Glomerular visceral epithelial cell (primary cell): Measurements from ENCODE around the gene SDF4.

Source experiments
- DNase-seq: peaks from one replicate; pipeline ENCODE4 v3.0.0-alpha.2; 2016; ENCODE audit errors: extremely low spot score

The SDF4 gene

GRCh38 chr1:1228187-1228586 is 3.6 kb downstream of the SDF4 start:
- DNase-seq = no peak

GRCh38 chr1:1227386-1227785 is 4.4 kb downstream of the SDF4 start:
- DNase-seq = no peak

GRCh38 chr1:1226566-1227362 is 5.0 kb downstream of the SDF4 start:
- DNase-seq = no peak

GRCh38 chr1:1225913-1226312 is 5.9 kb downstream of the SDF4 start:
- no peak for DNase-seq

GRCh38 chr1:1225238-1225845 is 6.5 kb downstream of the SDF4 start:
- DNase-seq = no peak

- no peak for DNase-seq
Observed at GRCh38 chr1:1223891-1224290, 7.9 kb downstream of the SDF4 start.

- DNase-seq = no peak
Observed at GRCh38 chr1:1223321-1223720, 8.5 kb downstream of the SDF4 start.

- no peak for DNase-seq
Observed at GRCh38 chr1:1222575-1223225, 9.1 kb downstream of the SDF4 start.

GRCh38 chr1:1221887-1222574 is 9.8 kb downstream of the SDF4 start:
- DNase-seq = no peak

- DNase-seq = no peak
Observed at GRCh38 chr1:1220197-1220596, 11.6 kb downstream of the SDF4 start.

GRCh38 chr1:1219341-1219740 is 12.5 kb downstream of the SDF4 start:
- DNase-seq = no peak

- DNase-seq = no peak
Observed at GRCh38 chr1:1218524-1219200, 13.1 kb downstream of the SDF4 start.

GRCh38 chr1:1217621-1218523 is 13.9 kb downstream of the SDF4 start:
- peak; percentile 26 for DNase-seq

- DNase-seq = no peak
Observed at GRCh38 chr1:1216770-1217620, 14.8 kb downstream of the SDF4 start.

GRCh38 chr1:1215881-1216605 is 15.8 kb downstream of the SDF4 start:
- no peak for DNase-seq

GRCh38 chr1:1215080-1215676 is 16.6 kb downstream of the SDF4 start:
- DNase-seq = no peak

GRCh38 chr1:1213345-1214265 is 18.2 kb downstream of the SDF4 start, which contains the start of gene TNFRSF4:
Gene TNFRSF4, minus strand, starts transcription at chr1:1214153. Its CDS starts 26 bp downstream, at chr1:1214127.
- DNase-seq = no peak
